MG63 (cell line): Measurements from ENCODE around the gene SLC26A2. TPM values are rescaled to one million over a fixed set of nuclear protein-coding genes. Genes with fewer than 3 reads are reported as not detected.

Experiments used
- DNase-seq: peaks from one replicate; pipeline ENCODE4 v3.0.0-alpha.2; 2020
- H3K27me3 ChIP-seq: fragments of 250-450 bp; sonication (Bioruptor Pico); 2 replicates; pipeline ENCODE4 v1.5.1; 2020; ENCODE audit warnings: mild to moderate bottlenecking, moderate library complexity
- H3K36me3 ChIP-seq: fragments of 250-450 bp; sonication (Bioruptor Pico); 2 replicates; pipeline ENCODE4 v1.5.1; 2020; ENCODE audit warnings: mild to moderate bottlenecking, moderate library complexity
- H3K4me3 ChIP-seq: fragments of 250-450 bp; sonication (Bioruptor Pico); 2 replicates; pipeline ENCODE4 v1.5.1; 2020; ENCODE audit warnings: mild to moderate bottlenecking, moderate library complexity
- H3K9me3 ChIP-seq: fragments of 250-450 bp; sonication (Bioruptor Pico); 2 replicates; pipeline ENCODE4 v1.5.1; 2020; ENCODE audit warnings: mild to moderate bottlenecking, moderate library complexity
- total RNA-seq: library from RNA; depleted of rRNA; stranded (reverse); fragments of >200 nt; shearing (Covaris generic); gene quantifications from 2 replicates; pipeline ENCODE4 v1.2.3, GENCODE V29; 2014; ENCODE audit warnings: low replicate concordance; rRNA removed

Gene SLC26A2
- total RNA-seq = 8.7 and 13.2 TPM in 2 replicates

DNA sequence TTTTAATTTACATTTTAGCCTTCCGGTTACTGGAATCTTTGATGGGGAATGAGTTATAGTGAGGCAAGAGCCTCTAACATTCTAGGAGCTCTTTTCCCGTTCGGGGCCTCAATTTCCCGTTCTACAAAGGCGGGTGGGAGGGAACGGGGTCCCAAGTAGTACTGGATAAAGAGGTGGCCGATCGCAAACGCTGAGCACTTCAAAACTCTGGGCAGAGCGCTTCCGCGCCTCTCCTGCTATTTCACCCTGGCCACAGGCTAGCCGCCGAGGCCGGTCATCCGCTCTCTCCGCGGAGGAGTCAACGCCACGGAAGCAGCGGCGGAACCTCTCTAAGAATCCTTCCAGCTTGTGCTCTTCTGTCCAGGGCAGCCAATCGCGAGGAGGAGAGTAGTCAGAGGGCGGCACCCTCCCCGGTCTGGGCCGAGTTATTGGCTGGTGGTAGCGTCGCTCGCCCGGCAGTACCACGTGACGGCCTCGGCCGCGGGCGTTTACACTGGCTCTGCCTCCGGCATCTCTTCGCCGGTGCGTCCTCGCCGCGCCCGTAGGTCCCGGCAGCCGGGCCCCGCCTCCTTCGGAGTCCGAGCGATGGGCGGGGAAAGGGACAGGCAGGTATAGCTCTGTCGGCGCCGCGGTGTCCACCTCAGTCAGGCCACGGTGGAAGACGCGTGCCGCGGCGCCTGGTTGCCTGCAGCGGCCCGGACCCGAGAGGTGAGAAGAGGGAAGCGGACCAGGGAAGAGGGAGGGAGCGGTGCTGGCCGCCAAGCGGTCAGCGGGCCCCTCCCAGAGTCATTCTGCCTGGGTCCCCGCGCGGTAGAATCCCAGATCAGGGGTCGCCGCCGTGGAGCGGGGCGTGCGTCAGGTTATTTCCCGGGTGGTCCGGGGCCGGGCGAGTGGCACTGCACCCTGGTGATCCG, at the start of gene SLC26A2:
TSS of gene SLC26A2 (plus strand) at position 487 of the 914 bp plus-strand sequence. CDS start 16,895 bp downstream, outside the sequence.
- H3K4me3 ChIP-seq = peak within 1 kb of the TSS; percentile 92
- peak; percentile 99 for DNase-seq

DNA sequence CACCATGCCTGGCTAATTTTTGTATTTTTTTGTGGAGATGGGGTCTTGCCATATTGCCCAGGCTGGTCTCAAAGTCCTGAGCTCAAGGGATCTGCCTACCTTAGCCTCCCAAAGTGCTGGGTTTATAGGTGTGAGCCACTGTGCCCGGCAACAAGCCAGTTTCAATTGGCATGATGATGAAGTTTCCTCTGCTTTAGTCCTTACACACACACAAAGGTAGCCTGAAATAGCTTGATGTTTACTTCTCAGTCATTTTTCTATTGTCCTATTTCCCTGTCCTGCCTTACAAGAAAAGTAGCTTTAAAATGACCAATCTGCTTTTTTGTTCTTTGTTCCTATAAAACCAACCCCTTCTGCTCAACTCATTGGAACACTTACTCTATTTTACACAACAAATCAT, 49.5 kb upstream of the SLC26A2 start:
- no peaks in the 10 kb centered on the region for H3K9me3 ChIP-seq
- no peaks in the 10 kb centered on the region for H3K36me3 ChIP-seq
- no peak overlapping the region for H3K4me3 ChIP-seq
- peaks cover 16% of the 10 kb centered on the region for H3K27me3 ChIP-seq
- DNase-seq = no peak

More for the DNA sequence above, at the start of gene SLC26A2:
- Histone ChIP-seq H3K27me3 (no peaks in the 10 kb centered on the region), H3K9me3 (no peaks in the 10 kb centered on the region), H3K36me3 (no peaks in the 10 kb centered on the region)

- no peak for DNase-seq
- Histone ChIP-seq H3K36me3 (no peaks in the 10 kb centered on the region), H3K9me3 (no peaks in the 10 kb centered on the region), H3K4me3 (no peak overlapping the region), H3K27me3 (peaks cover 16% of the 10 kb centered on the region)
These were observed 48.2 kb upstream of the SLC26A2 start for GRCh38 chr5:149912226-149912871.

DNA sequence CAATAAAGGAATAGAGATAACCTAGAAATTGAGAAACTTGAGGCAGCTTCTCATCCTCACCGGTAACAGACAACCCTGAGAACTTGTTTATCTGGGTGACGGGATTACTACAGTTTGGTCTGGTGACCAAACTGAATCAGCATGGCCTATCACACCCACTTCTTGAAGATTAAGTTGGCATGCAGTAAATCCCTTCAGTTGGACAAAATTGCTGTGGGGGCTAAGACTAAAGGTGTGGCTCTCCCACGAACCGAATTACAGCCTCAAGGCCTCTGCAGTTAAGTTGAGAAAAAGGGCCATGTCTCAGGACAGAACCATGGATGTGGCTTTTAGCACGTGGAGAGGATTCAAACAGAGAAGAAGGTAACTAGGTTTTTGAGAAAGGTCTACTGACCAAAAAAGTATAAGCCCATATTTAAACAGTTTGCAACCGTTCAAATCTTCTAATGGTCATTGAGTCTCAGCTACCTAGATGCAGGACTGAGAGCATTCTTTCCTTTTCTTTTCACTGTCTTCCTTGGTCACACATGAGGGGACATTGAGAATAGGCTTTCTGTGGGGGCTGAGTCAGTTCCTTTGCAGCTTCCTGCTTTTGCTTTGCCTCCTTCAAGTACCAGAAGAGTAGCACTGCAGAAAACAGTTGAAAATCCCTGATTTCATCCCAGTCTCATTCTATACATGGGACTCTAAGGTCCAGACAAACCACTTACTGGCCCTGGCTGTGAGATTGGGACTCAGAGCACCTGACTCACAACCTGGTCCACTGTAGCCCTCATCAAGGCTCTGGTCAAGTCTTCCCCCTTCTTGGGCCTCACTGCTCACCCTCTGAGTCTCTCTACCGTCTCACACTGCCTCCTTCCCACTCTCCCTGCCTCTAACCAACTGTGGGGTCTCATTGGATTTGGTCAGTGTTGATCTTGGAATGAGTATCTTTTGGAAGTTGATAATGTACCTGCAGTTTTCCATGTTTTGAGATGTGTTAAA, 46.8 kb upstream of the SLC26A2 start:
- DNase-seq = no peak
- Histone ChIP-seq H3K27me3 (peaks cover 10% of the 10 kb centered on the region; the same call in 1 of the 2 replicates), H3K36me3 (no peaks in the 10 kb centered on the region), H3K9me3 (no peaks in the 10 kb centered on the region), H3K4me3 (no peak overlapping the region)

DNA sequence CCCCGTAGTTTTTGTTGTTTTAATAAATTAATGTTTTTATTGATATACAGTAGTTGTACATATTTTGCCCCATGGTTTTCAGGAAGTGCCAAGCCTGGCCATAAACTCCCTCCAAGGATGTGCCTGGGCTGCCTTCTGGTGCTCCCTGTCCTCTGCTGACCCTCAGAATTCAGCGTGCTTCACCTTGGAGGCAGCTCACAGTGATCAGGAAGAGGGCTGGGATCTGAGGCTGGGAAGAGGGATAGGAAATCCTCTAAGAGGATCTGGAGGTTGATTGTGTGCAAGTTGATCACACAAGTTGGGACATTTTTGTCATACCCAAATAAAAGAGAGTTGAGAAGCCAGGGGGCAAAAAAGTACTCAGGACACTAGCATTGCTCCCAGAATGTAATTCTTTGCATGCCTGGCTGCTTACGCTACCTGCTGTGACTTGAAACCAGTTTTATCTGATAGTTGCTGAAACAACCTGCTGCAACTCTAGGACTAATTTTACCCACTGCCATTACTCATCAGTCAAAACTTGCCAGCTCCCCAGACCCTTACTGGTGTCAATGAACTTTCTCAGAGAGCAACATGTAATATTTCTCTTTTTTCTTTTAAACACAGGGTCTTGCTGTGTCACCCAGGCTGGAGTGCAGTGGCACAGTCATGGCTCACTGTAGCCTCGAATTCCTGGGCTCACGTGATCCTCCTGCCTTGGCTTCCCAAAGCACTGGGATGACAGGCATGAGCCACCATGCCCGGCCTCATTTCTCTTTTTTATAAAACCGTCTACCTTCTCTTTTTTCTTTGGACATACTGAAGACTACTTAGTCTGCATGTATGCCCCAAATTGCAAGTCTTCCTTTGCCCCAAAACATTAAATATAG, 44.9 kb upstream of the SLC26A2 start:
- H3K4me3 ChIP-seq = no peak overlapping the region
- H3K27me3 ChIP-seq = no peaks in the 10 kb centered on the region; the same call in 1 of the 2 replicates
- H3K9me3 ChIP-seq = no peaks in the 10 kb centered on the region
- no peak for DNase-seq
- no peaks in the 10 kb centered on the region for H3K36me3 ChIP-seq

DNA sequence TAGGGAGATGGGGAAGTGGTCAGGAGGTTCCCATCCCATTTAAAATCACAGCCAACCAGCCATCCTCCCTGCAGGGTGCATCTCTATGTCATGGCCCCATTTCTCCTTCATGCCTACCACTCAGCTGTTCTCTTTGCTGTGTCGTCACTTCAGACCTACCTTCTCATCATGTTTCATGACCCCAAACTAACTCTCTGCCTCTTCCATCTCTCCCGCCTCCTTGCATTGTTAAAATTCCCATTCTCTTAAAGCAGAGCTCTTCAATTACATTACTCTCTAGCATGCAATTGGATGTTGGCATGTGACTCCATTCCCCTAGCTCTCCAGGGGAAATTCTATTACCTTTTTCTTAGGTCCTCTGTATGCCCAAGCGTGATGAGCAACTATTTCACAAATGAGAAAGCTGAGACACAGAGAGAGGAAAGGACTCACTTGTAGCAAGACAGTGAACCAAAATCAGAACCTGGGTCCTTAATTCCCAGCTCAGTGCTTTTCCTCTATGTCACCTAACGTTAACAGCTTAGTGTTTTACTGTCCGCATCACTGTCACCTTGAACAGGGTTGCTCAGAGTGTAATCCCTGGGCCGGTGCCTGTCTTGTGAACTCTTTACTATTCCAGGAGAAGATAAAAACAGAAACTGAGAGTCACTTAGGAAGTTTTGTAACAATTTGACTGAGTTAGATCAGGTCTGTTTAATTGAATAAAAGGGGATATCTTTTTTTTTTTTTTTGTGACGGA, 44.1 kb upstream of the SLC26A2 start:
- Histone ChIP-seq H3K36me3 (no peaks in the 10 kb centered on the region), H3K4me3 (no peak overlapping the region), H3K9me3 (no peaks in the 10 kb centered on the region), H3K27me3 (no peaks in the 10 kb centered on the region)
- no peak for DNase-seq

DNA sequence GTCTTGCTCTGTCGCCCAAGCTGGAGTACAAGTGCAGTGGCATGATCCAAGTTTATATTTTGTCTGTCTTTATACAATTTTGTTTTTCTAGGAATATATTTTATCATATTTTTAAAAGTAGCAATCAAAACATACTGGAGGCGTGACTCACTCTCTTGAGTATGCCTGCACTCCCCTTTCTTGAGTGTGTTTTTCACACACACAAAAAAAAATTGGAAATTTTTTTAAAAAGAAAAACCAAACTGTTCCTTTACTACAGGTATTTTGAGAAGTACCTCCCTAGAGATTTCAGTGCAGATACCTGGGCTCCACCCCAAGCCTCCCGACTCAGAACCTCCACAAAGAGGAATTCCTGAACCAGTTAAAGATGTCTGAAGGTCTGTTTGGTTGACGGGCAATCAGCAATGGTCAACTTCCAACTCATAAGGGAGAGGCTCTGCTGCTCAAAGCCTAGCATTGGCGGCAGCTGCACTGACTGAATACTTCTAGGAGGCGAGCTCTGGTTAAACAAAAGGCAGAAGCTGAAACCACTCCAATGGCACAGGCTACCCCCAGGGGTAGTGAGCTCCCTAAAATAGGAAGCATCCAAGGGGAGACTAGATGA, 43.4 kb upstream of the SLC26A2 start:
- Histone ChIP-seq H3K9me3 (no peaks in the 10 kb centered on the region), H3K4me3 (no peak overlapping the region), H3K36me3 (no peaks in the 10 kb centered on the region), H3K27me3 (no peaks in the 10 kb centered on the region)
- DNase-seq = no peak

DNA sequence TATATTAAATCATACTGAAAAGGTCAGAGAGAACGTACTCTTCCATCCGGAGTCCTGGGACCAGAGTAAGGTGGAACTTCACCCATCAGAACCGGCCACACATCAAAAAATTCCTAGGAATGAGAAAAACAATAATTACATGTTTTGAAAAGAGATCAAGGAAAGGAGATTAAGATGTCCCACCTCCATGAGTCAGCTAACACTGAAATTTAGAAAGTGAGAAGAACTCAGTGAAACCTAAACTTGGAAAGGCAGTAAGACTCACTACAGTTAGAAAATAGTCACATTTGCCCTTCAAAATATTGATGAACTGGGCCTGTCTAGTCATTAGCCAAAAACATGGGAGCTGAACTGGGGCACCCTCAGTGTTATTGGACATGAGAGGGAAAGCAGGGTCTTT, 39.0 kb upstream of the SLC26A2 start:
- DNase-seq = no peak
- no peaks in the 10 kb centered on the region for H3K36me3 ChIP-seq
- no peak overlapping the region for H3K4me3 ChIP-seq
- no peaks in the 10 kb centered on the region for H3K27me3 ChIP-seq
- no peaks in the 10 kb centered on the region for H3K9me3 ChIP-seq

GRCh38 chr5:149922950-149923349, 37.6 kb upstream of the SLC26A2 start:
- Histone ChIP-seq H3K4me3 (no peak overlapping the region), H3K9me3 (no peaks in the 10 kb centered on the region), H3K27me3 (no peaks in the 10 kb centered on the region), H3K36me3 (no peaks in the 10 kb centered on the region)
- DNase-seq = no peak

DNA sequence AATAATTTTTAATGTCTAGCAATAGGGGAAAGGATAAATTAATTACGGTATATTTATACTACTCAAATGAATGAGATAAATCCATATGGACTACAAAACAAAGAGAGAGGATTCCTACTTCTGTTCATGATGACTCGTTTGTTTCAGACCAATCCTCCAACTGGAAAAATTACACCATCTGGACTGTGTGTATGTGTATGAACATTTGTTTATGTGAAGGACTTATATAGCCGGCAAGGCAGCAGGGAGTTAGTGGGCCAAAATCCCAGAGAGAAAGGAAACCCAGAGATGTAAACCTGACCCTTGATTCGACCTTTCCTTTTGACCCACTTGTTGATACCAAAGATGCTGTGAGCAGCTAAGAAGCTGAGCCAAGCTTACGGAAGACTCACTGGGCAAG, 36.1 kb upstream of the SLC26A2 start:
- Histone ChIP-seq H3K4me3 (no peak overlapping the region), H3K36me3 (no peaks in the 10 kb centered on the region), H3K9me3 (no peaks in the 10 kb centered on the region), H3K27me3 (no peaks in the 10 kb centered on the region)
- peak; percentile 47 for DNase-seq

GRCh38 chr5:149930043-149930748, 30.4 kb upstream of the SLC26A2 start:
- H3K36me3 ChIP-seq = no peaks in the 10 kb centered on the region
- peak overlapping the region; percentile 5; the same call in 1 of the 2 replicates for H3K4me3 ChIP-seq
- no peaks in the 10 kb centered on the region for H3K27me3 ChIP-seq
- peak; percentile 9 for DNase-seq
- H3K9me3 ChIP-seq = no peaks in the 10 kb centered on the region

- Histone ChIP-seq H3K4me3 (no peak overlapping the region), H3K27me3 (no peaks in the 10 kb centered on the region), H3K36me3 (no peaks in the 10 kb centered on the region), H3K9me3 (no peaks in the 10 kb centered on the region)
- no peak for DNase-seq
These were observed 29.6 kb upstream of the SLC26A2 start for GRCh38 chr5:149930749-149931574.

DNA sequence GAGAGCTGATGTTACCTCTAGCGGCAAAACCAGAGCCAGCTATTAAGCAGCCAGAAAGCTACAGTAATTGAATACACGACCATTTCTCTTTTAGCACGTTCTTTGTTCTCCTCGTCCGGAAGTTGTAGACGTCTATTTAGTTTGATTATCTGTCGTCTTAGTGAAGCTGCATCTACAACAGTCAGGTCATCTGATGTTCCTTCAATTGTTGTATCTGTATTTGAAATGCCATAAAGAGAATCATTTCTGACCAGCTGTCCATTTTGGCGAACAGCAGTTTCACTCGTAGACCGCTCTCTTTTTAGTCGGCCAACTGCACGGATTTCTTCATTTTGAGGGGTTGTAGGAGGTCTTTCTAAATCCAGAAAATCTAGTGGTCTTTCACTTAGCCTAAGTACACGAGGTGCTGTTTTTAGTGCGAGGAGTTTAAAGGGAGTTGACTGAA, 28.5 kb upstream of the SLC26A2 start:
- H3K9me3 ChIP-seq = no peaks in the 10 kb centered on the region
- H3K4me3 ChIP-seq = peak overlapping the region; percentile 49
- no peak for DNase-seq
- no peaks in the 10 kb centered on the region for H3K36me3 ChIP-seq
- H3K27me3 ChIP-seq = no peaks in the 10 kb centered on the region
